GM18508 (cell line): ENCODE measurements around the gene AP3B1.

Source experiments
- ATAC-seq: cut with Tn5 transposase; IDR thresholded peaks from one replicate; pipeline ENCODE4 v1.9.1; 2021; ENCODE audit warnings: moderate number of reproducible peaks; ENCODE audit not compliant: insufficient read depth, unreplicated experiment

AP3B1 gene

DNA sequence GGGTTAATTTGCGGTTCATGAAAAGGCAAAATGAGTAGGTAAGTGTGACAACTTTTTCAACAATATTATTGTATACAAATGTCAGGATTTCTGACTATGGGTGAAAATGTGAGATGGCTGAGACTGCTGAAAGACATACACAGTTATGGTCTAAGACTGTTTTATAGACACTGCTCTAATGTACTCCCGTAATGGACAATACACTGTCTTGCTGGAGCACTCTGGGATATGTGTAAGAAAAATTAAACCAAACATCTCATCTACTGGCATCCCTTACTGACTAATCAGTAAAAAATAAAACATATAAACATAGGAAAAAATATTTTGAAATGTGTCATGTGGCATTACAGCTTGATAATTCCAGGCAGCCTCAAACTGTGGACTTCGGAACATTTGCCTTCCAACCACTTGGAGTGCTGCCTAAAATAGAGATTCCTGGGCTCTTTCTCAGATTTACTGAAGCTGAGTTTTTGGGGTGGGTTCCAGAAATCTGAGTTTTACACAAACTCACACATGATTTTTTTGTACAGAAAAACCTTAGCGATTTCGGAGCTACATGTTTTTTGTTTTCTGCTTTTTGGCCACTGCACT is 284.5 kb downstream of the AP3B1 start:
- no peak for ATAC-seq

DNA sequence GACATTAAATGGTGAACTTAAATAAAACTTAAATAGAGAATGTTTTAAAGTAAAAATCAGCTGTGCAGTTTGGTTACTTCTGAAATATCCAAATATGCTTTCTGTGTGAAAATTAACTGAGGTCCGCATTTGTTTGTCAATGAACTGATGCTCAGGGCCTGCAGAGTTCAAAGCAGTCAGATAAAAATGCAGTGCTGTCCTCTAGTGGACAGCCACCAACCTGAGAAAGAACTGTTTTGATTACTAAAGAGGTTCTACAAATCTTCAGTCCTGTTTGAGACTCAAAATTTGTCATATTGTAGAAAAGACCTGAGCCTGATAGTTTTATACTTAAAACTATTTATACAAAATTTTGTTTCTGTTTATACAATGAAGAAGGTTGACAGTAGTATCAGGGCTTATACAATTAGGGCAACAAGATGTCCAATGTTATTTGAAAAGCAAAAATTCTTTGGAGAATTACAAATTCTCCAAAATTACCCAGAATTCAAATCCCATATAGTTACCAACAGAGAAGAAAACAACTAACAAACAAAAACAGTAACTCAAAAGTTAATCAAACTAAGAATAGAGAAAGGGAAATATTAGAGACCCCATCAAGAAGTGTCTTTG is 286.0 kb downstream of the AP3B1 start:
- no peak for ATAC-seq

- no peak for ATAC-seq
Observed at GRCh38 chr5:78007233-78007632, 287.3 kb downstream of the AP3B1 start.

DNA sequence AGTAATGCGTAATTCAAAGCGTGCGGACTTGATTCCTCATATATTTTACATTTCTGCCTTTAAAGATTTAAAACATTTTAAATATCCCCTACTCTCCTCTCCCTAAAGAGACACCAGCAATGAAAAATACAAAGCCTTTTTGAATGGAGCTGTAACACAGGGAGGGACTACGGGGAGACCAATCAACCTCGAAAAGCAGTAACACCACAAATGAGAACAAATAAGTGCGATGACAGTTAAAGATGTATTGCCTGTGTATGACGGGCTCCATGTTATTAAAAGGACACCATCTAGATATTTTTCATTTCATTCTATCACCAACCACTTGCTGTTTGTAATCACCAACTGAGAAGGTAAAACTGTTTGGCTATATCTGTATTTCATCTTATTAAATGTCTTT is 288.0 kb downstream of the AP3B1 start:
- no peak for ATAC-seq

- ATAC-seq = no peak
Observed at GRCh38 chr5:78005021-78005785, 289.3 kb downstream of the AP3B1 start.

DNA sequence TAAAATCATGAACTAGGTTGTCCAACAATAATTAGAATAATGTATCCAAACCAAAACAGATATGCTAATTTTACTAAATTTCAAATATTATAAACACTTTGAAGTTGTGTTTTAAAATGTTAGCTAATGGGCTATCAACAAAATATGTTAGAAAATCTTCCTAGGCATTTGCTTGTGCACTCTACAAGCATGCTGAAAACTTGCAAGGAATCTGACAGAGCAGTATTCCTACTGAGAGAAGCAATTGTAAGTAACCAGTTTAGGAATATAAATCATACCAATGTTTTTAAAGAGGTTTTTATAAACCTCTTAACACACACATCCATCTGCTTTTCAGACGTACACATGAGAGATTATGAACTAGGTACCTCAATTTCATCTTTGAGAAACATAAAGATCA is 289.9 kb downstream of the AP3B1 start:
- no peak for ATAC-seq

DNA sequence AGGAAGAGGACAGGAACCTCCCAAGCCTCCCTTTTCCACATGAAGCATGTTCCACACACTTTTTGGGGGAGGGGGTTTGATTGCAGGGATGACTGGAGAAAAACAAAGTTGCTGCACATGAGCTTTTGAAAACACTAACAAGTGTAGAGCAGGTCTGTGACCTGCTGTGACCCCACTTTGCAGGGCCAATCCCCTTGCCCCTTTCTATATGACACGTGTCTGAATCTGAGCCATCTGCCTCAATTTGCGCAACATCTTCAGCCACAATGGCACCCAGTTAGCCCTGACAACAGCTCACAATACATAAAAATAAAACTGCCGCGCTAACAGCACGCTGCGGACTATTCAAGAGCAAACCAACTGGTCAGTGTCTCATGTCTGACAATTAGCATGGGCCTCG is 290.6 kb downstream of the AP3B1 start:
- ATAC-seq = no peak

- no peak for ATAC-seq
Observed at GRCh38 chr5:78003450-78003849, 291.0 kb downstream of the AP3B1 start.

DNA sequence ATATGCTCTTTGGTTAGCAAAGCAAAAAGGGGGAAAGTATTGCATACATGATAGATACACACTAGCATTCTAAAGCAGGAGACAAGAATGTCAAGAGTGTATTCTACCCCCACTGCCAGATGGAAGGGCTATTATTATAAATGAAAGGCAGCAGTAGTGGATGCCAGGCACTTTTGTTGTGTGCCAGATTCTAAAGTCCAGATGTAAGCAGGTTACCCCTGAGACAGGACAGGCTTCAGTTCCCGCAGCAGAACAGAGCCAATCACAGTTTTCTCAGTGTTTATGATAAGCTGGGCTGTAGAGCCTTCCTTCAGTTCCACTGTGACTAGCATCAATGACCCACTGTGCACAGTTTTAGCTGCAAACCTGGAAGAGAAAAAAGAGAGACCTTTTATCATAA is 291.8 kb downstream of the AP3B1 start:
- ATAC-seq = no peak

- ATAC-seq = no peak
Observed at GRCh38 chr5:78001197-78001596, 293.3 kb downstream of the AP3B1 start.

DNA sequence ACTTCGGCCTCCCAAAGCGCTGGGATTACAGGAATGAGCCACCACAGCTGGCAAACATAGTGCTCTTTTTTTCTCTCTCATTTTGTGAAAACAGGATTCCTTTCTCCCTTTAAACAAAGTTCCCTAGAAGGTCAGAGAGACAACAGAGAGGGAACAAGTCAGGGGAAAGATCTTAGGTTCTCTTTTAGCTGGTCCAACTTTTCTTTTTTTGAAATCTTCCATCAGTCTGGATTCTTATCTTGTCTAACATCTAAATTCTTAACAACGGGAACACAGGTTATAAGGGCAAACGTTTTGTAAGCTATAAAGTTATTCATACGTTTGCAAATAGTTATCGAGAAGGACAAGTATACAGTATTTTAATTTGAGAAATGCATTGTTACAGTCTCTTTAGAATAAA is 294.3 kb downstream of the AP3B1 start:
- ATAC-seq = no peak

- no peak for ATAC-seq
Observed at GRCh38 chr5:77999399-77999798, 295.1 kb downstream of the AP3B1 start.

DNA sequence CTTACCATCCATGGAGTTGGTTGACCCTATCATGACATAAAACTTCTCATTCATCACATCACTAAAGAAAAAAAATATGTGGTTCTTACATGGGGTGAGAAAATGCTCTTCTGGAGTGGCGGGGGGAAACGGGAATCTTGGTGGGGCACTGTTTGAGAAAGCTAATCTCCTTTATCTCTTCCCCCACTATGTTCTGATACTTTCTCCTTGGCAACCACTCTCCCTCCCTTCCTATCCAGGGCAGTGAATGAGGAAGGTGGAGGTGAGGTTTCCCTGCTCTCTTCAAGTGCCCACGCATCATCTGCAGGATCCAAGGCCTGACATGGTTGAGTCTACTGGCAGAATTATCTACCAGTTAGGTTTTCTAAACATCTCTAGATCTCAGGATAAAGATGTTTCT is 297.6 kb downstream of the AP3B1 start:
- no peak for ATAC-seq

GRCh38 chr5:77995793-77996409 is 298.6 kb downstream of the AP3B1 start:
- no peak for ATAC-seq

- no peak for ATAC-seq
Observed at GRCh38 chr5:77994943-77995342, 299.6 kb downstream of the AP3B1 start.

GRCh38 chr5:77993855-77994318 is 300.6 kb downstream of the AP3B1 start:
- no peak for ATAC-seq

GRCh38 chr5:77993141-77993854 is 301.2 kb downstream of the AP3B1 start:
- no peak for ATAC-seq

DNA sequence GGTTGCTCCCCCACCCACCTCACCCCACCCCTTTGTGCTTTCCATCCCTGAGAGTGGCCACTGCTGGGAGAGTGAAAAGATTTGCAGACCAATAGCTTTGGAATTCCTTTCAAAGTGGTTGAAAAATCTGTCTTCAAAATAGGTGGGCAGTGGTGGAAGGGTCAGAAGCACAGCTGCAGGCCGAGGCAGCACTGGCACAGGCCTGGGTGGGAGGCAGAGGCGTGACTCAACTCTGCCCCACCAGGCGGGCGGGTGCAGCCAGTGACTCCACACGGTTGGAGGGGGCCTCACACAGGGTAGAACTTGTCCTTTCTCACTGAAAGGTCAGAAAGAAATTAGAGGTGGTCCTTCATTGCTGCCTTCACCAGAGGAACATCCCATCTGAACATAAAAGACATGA is 303.4 kb downstream of the AP3B1 start:
- ATAC-seq = no peak

DNA sequence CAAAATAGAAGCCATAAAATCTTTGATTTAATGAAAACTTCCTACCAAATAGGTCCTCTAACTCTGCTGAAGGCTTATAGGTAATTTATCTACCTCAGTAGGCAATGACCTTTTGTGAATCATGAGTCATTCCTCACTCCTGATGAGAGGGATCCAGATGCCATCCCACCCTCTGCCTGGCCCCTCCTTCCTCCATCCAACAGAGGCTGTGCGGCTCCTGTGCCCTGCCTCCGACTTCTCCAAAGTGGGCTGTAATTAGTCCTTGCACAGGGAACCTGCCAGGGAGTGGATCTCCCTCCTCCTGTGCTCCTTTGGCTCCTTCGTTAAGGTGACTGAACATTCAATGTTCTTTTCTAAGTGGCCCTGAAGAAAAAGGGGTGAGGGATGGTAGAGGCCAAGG is 304.5 kb downstream of the AP3B1 start:
- no peak for ATAC-seq

- no peak for ATAC-seq
Observed at GRCh38 chr5:77987988-77988387, 306.5 kb downstream of the AP3B1 start.

DNA sequence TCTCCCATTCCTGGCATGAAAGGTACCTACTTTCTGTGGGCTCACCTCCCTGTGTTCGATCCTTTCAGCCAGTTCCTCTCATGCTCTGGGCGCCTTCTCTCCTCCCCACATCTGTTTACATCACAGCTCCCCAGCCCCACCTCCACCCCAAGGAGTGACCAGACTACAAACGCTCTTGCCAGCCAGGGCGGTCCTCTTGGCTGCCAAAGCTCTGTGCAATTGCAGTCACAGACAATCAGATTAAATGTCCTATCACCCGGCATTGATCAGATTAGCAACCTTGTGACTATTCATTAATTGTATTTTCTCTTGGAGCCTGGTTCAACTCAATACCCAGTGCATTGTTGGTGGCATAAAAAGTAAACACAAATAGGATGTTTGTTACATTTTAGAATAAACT is 307.2 kb downstream of the AP3B1 start:
- ATAC-seq = no peak
